Measurements from ENCODE around the gene TRAPPC6A. TPM values are rescaled to one million over a fixed set of nuclear protein-coding genes. Genes with fewer than 3 reads are reported as not detected.

TRAPPC6A gene
- total and polyA plus RNA-seq, 9 of the 15 experiments (the other 6 are each of a cell fraction or from before 2014, with no cell fraction given), result 0.82 to 23.6 (median 11.6) TPM

GRCh38 chr19:45128806-45129205 lies 49.2 kb downstream of the TRAPPC6A start:
- Histone ChIP-seq H3K36me3 (ENCODE audit: control insufficient read depth, insufficient read depth, low read length) (peaks cover 11% of the 10 kb centered on the region; the same call in 1 of the 3 replicates), H3K79me2 (ENCODE audit: control insufficient read depth, insufficient read depth, low read length) (peaks cover 42% of the 10 kb centered on the region), H3K4me3 (no peak overlapping the region), H3K9me1 (ENCODE audit: control insufficient read depth, insufficient read depth, low read length) (peaks cover 7% of the 10 kb centered on the region), H3K9me3 (replicated peaks; ENCODE audit: control insufficient read depth, insufficient read depth, low read depth, low read length) (no peaks in the 10 kb centered on the region), H3K27me3 (ENCODE audit: control insufficient read depth in 2 of 2, insufficient read depth in 2 of 2, low read length in 2 of 2) (no peaks in the 10 kb centered on the region), H3K4me1 (replicated peaks in 1 of 2; ENCODE audit: control insufficient read depth in 2 of 2, insufficient read depth in 2 of 2, low read length in 2 of 2) (peaks cover 10 to 26% of the 10 kb centered on the region in 2 experiments), H3K9ac (ENCODE audit: insufficient read depth in 1 of 2, low read depth in 2 of 2, low read length in 2 of 2) (no peak overlapping the region), H4K20me1 (replicated peaks; ENCODE audit: control insufficient read depth, insufficient read depth, low read length) (peaks cover 27% of the 10 kb centered on the region), H3K4me2 (ENCODE audit: insufficient read depth, low read length) (no peak overlapping the region), H2AFZ (ENCODE audit: low read depth, low read length) (no peak overlapping the region), H3K27ac (ENCODE audit: extremely low read depth, low read depth, low read length) (no peak overlapping the region)
- in situ Hi-C loops (cut with MboI) (no loop called here), intact Hi-C loops (cut with micrococcal nuclease) (no loop called here)
- WGBS (ENCODE audit: insufficient coverage, low coverage, missing lambda C conversion rate), result 94% methylated on average over 5 of the region's 5 CpGs
- ATAC-seq, result no peak
- no TSS peak for BruUV-seq (replicated peaks)
- TF ChIP-seq MYBL2 (IDR thresholded peaks at IDR 0.05; ENCODE audit: low read depth) (no peak), MYBL2 (CRISPR knock-in tag; IDR thresholded peaks at IDR 0.05; ENCODE audit: borderline replicate concordance) (no peak), COPS2 (conservative IDR thresholded peaks at IDR 0.05) (no peak), PRPF4 (IDR thresholded peaks at IDR 0.05; ENCODE audit: insufficient read depth, low read depth, low read length, poor library complexity, severe bottlenecking) (no peak), ZBTB2 (IDR thresholded peaks at IDR 0.05) (no peak), SRSF9 (IDR thresholded peaks at IDR 0.05; ENCODE audit: borderline replicate concordance, low read depth, low read length) (no peak), ZNF584 (CRISPR knock-in tag; IDR thresholded peaks at IDR 0.05; ENCODE audit: low read depth) (no peak)
- no peak for DNase-seq (ENCODE audit: extremely low read depth in 1 of 4, low spot score in 3 of 4)
- ChIA-PET CTCF (ENCODE audit: low intra/inter-chr PET ratio) (no interaction called here), POLR2A (no interaction called here)
- no peak for FAIRE-seq

Measured in K562 (cell line).